K562 (cell line): ENCODE data around the gene ZMYND8.

Experiments
- CEBPB ChIP-seq: fragments of 450-650 bp; IDR thresholded peaks from 2 replicates; pipeline ENCODE4 v1.6.1; 2016; ENCODE audit warnings: missing genetic modification characterization, missing compliant biosample characterization
- CXXC5 ChIP-seq: fragments of 250-450 bp; sonication (Bioruptor Pico); IDR thresholded peaks from 2 replicates; pipeline ENCODE4 v1.8.0; 2022; ENCODE audit warnings: inconsistent platforms, mild to moderate bottlenecking, moderate library complexity
- GABPA ChIP-seq: fragments of 200-800 bp; sonication (Bioruptor generic); conservative IDR thresholded peaks from 2 replicates; pipeline ENCODE4 v1.6.1; 2016; ENCODE audit warnings: low read depth, missing genetic modification characterization, missing compliant biosample characterization
- HNRNPL ChIP-seq: fragments of 200-400 bp; formaldehyde crosslinking; IDR thresholded peaks from 2 replicates; pipeline ENCODE4 v1.6.1; 2017; ENCODE audit warnings: low read depth, mild to moderate bottlenecking, low read length
- TF ChIP-seq, protein P1 (sequence below): fragments of 450-650 bp; formaldehyde crosslinking; IDR thresholded peaks from 2 replicates; pipeline ENCODE4 v1.4.0; 2022; ENCODE audit warnings: mild to moderate bottlenecking, moderate library complexity
- TF ChIP-seq, protein P2 (sequence below), 2 experiments: fragments of 450-650 bp in 1 of 2; IDR thresholded peaks; 2 replicates each; pipeline ENCODE4 v1.6.1; 2011 to 2017; ENCODE audit warnings: low read depth in 2 of 2, antibody characterized with exemption in 1 of 2, borderline replicate concordance in 1 of 2, low read length in 1 of 2, mild to moderate bottlenecking in 1 of 2, mixed read lengths in 1 of 2; ENCODE audit not compliant: control insufficient read depth in 1 of 2

DNA sequence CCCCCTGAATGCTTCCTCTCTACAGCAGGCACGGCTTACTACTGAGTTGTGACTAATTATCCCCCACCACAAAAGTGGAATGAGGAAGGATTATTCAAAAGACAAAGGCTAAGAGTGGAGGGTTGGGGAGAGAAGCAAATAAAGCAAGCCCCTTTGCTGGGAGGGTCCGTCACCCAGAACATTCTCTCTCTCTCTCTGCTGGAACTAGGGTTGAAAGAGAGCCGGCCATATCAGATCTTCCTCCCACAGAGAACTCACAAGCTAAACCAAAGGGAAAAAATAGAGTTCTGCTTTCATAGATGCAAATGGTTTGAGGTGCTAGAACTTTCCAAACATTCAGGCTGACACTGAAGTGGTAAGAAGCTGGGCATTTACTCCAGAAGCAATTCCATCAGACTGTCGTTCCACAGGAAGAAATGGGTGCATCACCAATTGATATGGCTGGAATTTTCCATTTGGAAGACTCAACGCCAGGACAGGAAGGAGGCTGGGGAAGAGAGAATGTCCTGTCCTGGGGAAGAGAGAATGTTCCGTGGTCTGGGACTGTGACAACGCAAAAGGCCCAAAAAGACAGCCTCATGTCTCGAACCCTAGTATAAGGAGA, 7.9 kb downstream of the ZMYND8 start:
- TF ChIP-seq, protein P1, sequence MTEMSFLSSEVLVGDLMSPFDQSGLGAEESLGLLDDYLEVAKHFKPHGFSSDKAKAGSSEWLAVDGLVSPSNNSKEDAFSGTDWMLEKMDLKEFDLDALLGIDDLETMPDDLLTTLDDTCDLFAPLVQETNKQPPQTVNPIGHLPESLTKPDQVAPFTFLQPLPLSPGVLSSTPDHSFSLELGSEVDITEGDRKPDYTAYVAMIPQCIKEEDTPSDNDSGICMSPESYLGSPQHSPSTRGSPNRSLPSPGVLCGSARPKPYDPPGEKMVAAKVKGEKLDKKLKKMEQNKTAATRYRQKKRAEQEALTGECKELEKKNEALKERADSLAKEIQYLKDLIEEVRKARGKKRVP (CRISPR knock-in tag) = no peak
- TF ChIP-seq CXXC5 (CRISPR knock-in tag) (peak; percentile 9; the same call in 1 of the 2 replicates), CEBPB (tag) (no peak), GABPA (no peak), HNRNPL (no peak)
- TF ChIP-seq, protein P2, sequence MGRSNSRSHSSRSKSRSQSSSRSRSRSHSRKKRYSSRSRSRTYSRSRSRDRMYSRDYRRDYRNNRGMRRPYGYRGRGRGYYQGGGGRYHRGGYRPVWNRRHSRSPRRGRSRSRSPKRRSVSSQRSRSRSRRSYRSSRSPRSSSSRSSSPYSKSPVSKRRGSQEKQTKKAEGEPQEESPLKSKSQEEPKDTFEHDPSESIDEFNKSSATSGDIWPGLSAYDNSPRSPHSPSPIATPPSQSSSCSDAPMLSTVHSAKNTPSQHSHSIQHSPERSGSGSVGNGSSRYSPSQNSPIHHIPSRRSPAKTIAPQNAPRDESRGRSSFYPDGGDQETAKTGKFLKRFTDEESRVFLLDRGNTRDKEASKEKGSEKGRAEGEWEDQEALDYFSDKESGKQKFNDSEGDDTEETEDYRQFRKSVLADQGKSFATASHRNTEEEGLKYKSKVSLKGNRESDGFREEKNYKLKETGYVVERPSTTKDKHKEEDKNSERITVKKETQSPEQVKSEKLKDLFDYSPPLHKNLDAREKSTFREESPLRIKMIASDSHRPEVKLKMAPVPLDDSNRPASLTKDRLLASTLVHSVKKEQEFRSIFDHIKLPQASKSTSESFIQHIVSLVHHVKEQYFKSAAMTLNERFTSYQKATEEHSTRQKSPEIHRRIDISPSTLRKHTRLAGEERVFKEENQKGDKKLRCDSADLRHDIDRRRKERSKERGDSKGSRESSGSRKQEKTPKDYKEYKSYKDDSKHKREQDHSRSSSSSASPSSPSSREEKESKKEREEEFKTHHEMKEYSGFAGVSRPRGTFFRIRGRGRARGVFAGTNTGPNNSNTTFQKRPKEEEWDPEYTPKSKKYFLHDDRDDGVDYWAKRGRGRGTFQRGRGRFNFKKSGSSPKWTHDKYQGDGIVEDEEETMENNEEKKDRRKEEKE (IDR thresholded peaks at IDR 0.05; ENCODE audit: borderline replicate concordance in 1 of 2, control insufficient read depth in 1 of 2, low read depth in 2 of 2, low read length in 1 of 2) = no peak
